Midbrain (tissue), 1 donor: ENCODE results near the gene ID3.
A peak's percentile ranks its signal among the peaks of the same experiment; 100 is the strongest.

ENCODE experiments used
- DNase-seq: peaks from one replicate; lab custom pipeline; 2025; lab: John Stamatoyannopoulos, UW

ID3 gene

GRCh38 chr1:23559136-23559984, at the start of gene ID3:
ID3 (minus strand) TSS chr1:23559501; CDS start chr1:23559426, 75 bp downstream.
- peak; percentile 93 for DNase-seq

GRCh38 chr1:23607944-23608343, 48.6 kb upstream of the ID3 start:
- no peak for DNase-seq

- DNase-seq, result no peak
Measured at GRCh38 chr1:23601968-23602876, 42.9 kb upstream of the ID3 start.

GRCh38 chr1:23601135-23601967, 42.0 kb upstream of the ID3 start:
- no peak for DNase-seq

- no peak for DNase-seq
Measured at GRCh38 chr1:23600283-23600682, 41.0 kb upstream of the ID3 start.

GRCh38 chr1:23599125-23599524, 39.8 kb upstream of the ID3 start:
- no peak for DNase-seq

GRCh38 chr1:23598424-23598823, 39.1 kb upstream of the ID3 start:
- DNase-seq, result no peak

GRCh38 chr1:23597635-23598388, 38.5 kb upstream of the ID3 start:
- no peak for DNase-seq

GRCh38 chr1:23596382-23597358, 37.4 kb upstream of the ID3 start:
- DNase-seq, result no peak

GRCh38 chr1:23594927-23595353, 35.6 kb upstream of the ID3 start:
- DNase-seq, result no peak

- DNase-seq, result no peak
Measured at GRCh38 chr1:23594149-23594907, 35.0 kb upstream of the ID3 start.

GRCh38 chr1:23593556-23594148, 34.4 kb upstream of the ID3 start:
- no peak for DNase-seq

- DNase-seq, result no peak
Measured at GRCh38 chr1:23593042-23593521, 33.8 kb upstream of the ID3 start.

- DNase-seq, result no peak
Measured at GRCh38 chr1:23592209-23592892, 33.0 kb upstream of the ID3 start.

GRCh38 chr1:23591460-23592208, 32.3 kb upstream of the ID3 start:
- no peak for DNase-seq

- no peak for DNase-seq
Measured at GRCh38 chr1:23590058-23590783, 30.9 kb upstream of the ID3 start.

GRCh38 chr1:23589585-23589986, 30.3 kb upstream of the ID3 start:
- DNase-seq, result no peak
